VCaP (cell line): ENCODE results near the gene CLASP1.
"Not testable (repeated sequence)": the region's sequence is repeated elsewhere in the genome, so short reads cannot be mapped to it uniquely, and the experiment has no call there.

Source experiments
- H3K27ac ChIP-seq: fragments of 450-650 bp; 2 replicates; pipeline ENCODE4 v1.5.1; 2017
- CTCF ChIP-seq: fragments of 450-650 bp; conservative IDR thresholded peaks from 2 replicates; pipeline ENCODE4 v1.5.1; 2017; ENCODE audit warnings: mild to moderate bottlenecking, moderate library complexity

Gene CLASP1

GRCh38 chr2:121346859-121347258 lies 302.4 kb downstream of the CLASP1 start:
- no peak overlapping the region for H3K27ac ChIP-seq
- no peak for TF ChIP-seq CTCF

GRCh38 chr2:121346407-121346806 lies 302.9 kb downstream of the CLASP1 start:
- TF ChIP-seq CTCF, result no peak
- H3K27ac ChIP-seq, result no peak overlapping the region

GRCh38 chr2:121345887-121346286 lies 303.4 kb downstream of the CLASP1 start:
- H3K27ac ChIP-seq, result no peak overlapping the region
- TF ChIP-seq CTCF, result no peak

- no peak for TF ChIP-seq CTCF
- H3K27ac ChIP-seq, result no peak overlapping the region
Measured at GRCh38 chr2:121345101-121345500, 304.2 kb downstream of the CLASP1 start.

- H3K27ac ChIP-seq, result not testable (repeated sequence)
Measured at GRCh38 chr2:121343828-121344399, 305.3 kb downstream of the CLASP1 start.

- TF ChIP-seq CTCF, result no peak
- no peak overlapping the region for H3K27ac ChIP-seq
Measured at GRCh38 chr2:121343191-121343590, 306.1 kb downstream of the CLASP1 start.

GRCh38 chr2:121342751-121343150 lies 306.5 kb downstream of the CLASP1 start:
- no peak for TF ChIP-seq CTCF

GRCh38 chr2:121340926-121341325 lies 308.3 kb downstream of the CLASP1 start:
- TF ChIP-seq CTCF, result no peak
- H3K27ac ChIP-seq, result no peak overlapping the region

More at GRCh38 chr2:121342751-121343150, 306.5 kb downstream of the CLASP1 start:
- no peak overlapping the region for H3K27ac ChIP-seq
